Psoas muscle (tissue), 8 donors: ENCODE measurements around the gene THRA. TPM values are rescaled to one million over a fixed set of nuclear protein-coding genes. Genes with fewer than 3 reads are reported as not detected.
A peak's percentile ranks its signal among the peaks of the same experiment; 100 is the strongest.

Experiments
- ATAC-seq, 4 donors: fragments of 200-7000 bp; cut with Tn5 transposase; one replicate each; pipeline ENCODE4 v1.9.1; 2020; ENCODE audit warnings: moderate library complexity in 3 of 4, mild to moderate bottlenecking in 2 of 4
- DNase-seq, 2 donors: peaks; one replicate each; pipeline ENCODE4 v3.0.0-alpha.2; 2020
- H3K27ac ChIP-seq: fragments of 200-600 bp; one replicate; pipeline ENCODE4 v1.8.0; 2022
- H3K27me3 ChIP-seq, 3 donors: fragments of 200-600 bp in 1 of 3; one replicate each; pipeline versions ENCODE4 v1.6.1 to v1.8.0; 2013 to 2022; ENCODE audit warnings: low read length in 2 of 3, mild to moderate bottlenecking in 2 of 3, moderate library complexity in 1 of 3; ENCODE audit not compliant: insufficient read depth in 3 of 3
- H3K36me3 ChIP-seq, 2 donors: fragments of 200-600 bp in 1 of 2; one replicate each; pipeline versions ENCODE4 v1.6.1 to v1.8.0; 2013 to 2022; ENCODE audit warnings: low read depth in 1 of 2, mild to moderate bottlenecking in 1 of 2, moderate library complexity in 1 of 2; ENCODE audit not compliant: insufficient read depth in 1 of 2
- H3K4me1 ChIP-seq: fragments of 200-600 bp; one replicate; pipeline ENCODE4 v1.8.0; 2022
- H3K4me3 ChIP-seq: fragments of 200-600 bp; one replicate; pipeline ENCODE4 v1.8.0; 2022; ENCODE audit warnings: mild to moderate bottlenecking
- H3K9me3 ChIP-seq: fragments of 200-600 bp; one replicate; pipeline ENCODE4 v1.8.0; 2022
- WGBS, 3 donors: extraction: QIAGEN DNeasy Blood & Tissue Kit; methylation state at CpG; one replicate each; pipeline versions ENCODE4 v1.1.6 to v1.1.7; 2013; 5-methylcytosine and 5-hydroxymethylcytosine counted together
- intact Hi-C, 2 donors: fragments of 100-400 bp; cut with DNase I; formaldehyde crosslinking; loops; one replicate each; pipeline versions ENCODE4 v1.11.0 to v1.14.2; 2022
- polyA plus RNA-seq, 3 donors: library from polyadenylated mRNA; stranded (reverse); fragments of 200-250 nt; gene quantifications; one replicate each; pipeline ENCODE4 v1.2.3, GENCODE V29; 2013
- total RNA-seq, 4 donors: library from RNA; stranded (reverse); fragmentation: NEBNext Ultra II Directional in 2 of 4; extraction: Animal tissue kit (Norgen Biotek cat#: 25700) in 2 of 4; gene quantifications; one replicate each; pipeline versions ENCODE4 v1.2.1 to v1.2.4, GENCODE V29; 2021 to 2023
- TF ChIP-seq, protein P1 (sequence below): fragments of 200-600 bp; IDR thresholded peaks from one replicate; pipeline ENCODE4 v1.8.0; 2022; ENCODE audit warnings: antibody characterized with exemption
- donor health status: healthy with polysubstance abuse.
- donor health status: DM: no; HTN: no; CAD: no; lungs with moderate emphysema.
- donor health status: Bipolar disorder and iron deficiency.
- donor health status: healthy.
- donor health status: DM: yes; HTN: yes; CAD: no.
- donor health status: DM: no; HTN: no; CAD: no.
- donor health status: DM: no; HTN: no; CAD: no.
- donor health status: DM: yes; HTN: yes; CAD: no.

THRA gene
- total and polyA plus RNA-seq, 7 donors = 9.5 to 60.0 (median 41.2) TPM

DNA sequence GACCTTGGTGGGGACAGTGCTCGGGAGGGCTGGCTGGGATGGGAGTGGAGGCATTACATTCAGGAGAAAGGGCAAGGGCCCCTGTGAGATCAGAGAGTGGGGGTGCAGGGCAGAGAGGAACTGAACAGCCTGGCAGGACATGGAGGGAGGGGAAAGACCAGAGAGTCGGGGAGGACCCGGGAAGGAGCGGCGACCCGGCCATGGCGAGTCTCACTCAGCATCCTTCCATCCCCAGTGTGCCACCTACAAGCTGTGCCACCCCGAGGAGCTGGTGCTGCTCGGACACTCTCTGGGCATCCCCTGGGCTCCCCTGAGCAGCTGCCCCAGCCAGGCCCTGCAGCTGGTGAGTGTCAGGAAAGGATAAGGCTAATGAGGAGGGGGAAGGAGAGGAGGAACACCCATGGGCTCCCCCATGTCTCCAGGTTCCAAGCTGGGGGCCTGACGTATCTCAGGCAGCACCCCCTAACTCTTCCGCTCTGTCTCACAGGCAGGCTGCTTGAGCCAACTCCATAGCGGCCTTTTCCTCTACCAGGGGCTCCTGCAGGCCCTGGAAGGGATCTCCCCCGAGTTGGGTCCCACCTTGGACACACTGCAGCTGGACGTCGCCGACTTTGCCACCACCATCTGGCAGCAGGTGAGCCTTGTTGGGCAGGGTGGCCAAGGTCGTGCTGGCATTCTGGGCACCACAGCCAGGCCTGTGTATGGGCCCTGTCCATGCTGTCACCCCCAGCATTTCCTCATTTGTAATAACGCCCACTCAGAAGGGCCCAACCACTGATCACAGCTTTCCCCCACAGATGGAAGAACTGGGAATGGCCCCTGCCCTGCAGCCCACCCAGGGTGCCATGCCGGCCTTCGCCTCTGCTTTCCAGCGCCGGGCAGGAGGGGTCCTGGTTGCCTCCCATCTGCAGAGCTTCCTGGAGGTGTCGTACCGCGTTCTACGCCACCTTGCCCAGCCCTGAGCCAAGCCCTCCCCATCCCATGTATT is 46.5 kb upstream of the THRA start:
- TF ChIP-seq, protein P1, sequence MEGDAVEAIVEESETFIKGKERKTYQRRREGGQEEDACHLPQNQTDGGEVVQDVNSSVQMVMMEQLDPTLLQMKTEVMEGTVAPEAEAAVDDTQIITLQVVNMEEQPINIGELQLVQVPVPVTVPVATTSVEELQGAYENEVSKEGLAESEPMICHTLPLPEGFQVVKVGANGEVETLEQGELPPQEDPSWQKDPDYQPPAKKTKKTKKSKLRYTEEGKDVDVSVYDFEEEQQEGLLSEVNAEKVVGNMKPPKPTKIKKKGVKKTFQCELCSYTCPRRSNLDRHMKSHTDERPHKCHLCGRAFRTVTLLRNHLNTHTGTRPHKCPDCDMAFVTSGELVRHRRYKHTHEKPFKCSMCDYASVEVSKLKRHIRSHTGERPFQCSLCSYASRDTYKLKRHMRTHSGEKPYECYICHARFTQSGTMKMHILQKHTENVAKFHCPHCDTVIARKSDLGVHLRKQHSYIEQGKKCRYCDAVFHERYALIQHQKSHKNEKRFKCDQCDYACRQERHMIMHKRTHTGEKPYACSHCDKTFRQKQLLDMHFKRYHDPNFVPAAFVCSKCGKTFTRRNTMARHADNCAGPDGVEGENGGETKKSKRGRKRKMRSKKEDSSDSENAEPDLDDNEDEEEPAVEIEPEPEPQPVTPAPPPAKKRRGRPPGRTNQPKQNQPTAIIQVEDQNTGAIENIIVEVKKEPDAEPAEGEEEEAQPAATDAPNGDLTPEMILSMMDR = no peak
- Histone ChIP-seq H3K36me3 (peaks cover 0 to 18% of the 10 kb centered on the region in 2 donors), H3K9me3 (no peaks in the 10 kb centered on the region), H3K27me3 (no peaks in the 10 kb centered on the region), H3K4me3 (peak overlapping the region; percentile 52), H3K27ac (peak overlapping the region; percentile 87), H3K4me1 (peaks cover 65% of the 10 kb centered on the region)
- intact Hi-C loops = loop anchor here (5.0 to 10.0 kb wide), 3 partner anchors 71 to 279 kb away; no protein-coding TSS in a partner anchor
- WGBS, 3 donors = 40 to 62% (median 43%) methylated on average over 21 to 26 of the region's 26 CpGs
- peak in 2 of 4 donors; percentile 1 to 9 for ATAC-seq
- peak in 1 of 2 donors; percentile 76 for DNase-seq

DNA sequence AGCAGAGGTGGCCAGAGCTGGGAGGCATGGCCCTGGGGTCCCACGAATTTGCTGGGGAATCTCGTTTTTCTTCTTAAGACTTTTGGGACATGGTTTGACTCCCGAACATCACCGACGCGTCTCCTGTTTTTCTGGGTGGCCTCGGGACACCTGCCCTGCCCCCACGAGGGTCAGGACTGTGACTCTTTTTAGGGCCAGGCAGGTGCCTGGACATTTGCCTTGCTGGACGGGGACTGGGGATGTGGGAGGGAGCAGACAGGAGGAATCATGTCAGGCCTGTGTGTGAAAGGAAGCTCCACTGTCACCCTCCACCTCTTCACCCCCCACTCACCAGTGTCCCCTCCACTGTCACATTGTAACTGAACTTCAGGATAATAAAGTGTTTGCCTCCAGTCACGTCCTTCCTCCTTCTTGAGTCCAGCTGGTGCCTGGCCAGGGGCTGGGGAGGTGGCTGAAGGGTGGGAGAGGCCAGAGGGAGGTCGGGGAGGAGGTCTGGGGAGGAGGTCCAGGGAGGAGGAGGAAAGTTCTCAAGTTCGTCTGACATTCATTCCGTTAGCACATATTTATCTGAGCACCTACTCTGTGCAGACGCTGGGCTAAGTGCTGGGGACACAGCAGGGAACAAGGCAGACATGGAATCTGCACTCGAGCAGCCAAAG is 45.2 kb upstream of the THRA start:
- intact Hi-C loops = loop anchor here (5.0 to 10.0 kb wide), 3 partner anchors 70 to 277 kb away; no protein-coding TSS in a partner anchor
- peak; percentile 54 to 82 for DNase-seq
- TF ChIP-seq, protein P1 = no peak
- Histone ChIP-seq H3K9me3 (no peaks in the 10 kb centered on the region), H3K27ac (peak overlapping the region; percentile 87), H3K36me3 (peaks cover 0 to 29% of the 10 kb centered on the region in 2 donors), H3K4me3 (peak overlapping the region; percentile 52), H3K27me3 (no peaks in the 10 kb centered on the region), H3K4me1 (peaks cover 76% of the 10 kb centered on the region)
- 10 to 16% (median 12%) methylated on average over 14 to 15 of the region's 15 CpGs for WGBS, 3 donors
- peak in 1 of 4 donors; percentile 9 for ATAC-seq

DNA sequence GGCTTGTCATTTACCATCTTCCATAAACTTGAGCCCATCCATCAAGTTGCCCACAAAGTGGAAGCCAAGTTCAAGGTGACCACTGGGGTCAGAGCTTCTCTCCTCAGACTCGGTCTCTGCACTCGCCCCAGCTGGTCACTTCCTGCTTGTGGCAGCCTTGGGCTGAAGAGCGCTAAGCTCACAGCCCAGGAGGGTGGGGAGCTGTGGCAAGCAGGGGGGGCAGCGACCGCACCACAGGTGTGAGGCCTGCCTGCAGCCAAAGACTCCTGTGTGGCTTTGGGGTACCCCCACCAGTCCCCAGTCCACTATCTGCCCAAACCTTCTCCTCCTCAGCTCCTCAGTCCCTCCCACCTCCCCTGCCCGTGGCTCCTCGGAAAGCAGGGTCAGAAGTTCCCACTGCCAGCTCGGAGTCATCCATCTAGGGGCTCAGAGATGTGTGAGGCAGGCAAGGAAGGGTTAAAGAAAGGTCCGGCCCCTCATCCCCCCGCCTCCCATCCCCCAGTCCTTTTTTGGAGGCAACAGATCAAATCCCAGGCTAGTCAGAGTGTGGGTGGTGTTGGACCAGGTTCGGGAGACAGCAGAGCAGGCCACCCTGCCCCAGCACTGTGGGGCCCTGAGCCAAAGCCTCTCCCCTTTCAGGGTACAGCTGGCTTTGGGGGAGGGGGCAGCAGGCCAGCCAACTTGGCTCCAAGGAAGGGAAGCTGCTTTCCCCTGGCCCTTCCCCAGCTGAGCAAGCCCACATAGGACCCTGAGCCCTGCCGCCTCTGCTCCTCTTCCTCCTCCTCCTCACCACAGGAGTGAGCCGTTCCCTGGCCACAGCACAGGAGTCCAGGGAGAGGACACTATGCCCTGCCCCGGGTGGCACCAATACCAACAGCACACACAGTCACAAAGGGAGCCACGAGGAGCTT is 44.3 kb upstream of the THRA start:
- DNase-seq = peak; percentile 85 to 95

More for the DNA sequence above, 44.3 kb upstream of the THRA start:
- H3K27me3 ChIP-seq = no peaks in the 10 kb centered on the region
- peaks cover 85% of the 10 kb centered on the region for H3K4me1 ChIP-seq
- H3K4me3 ChIP-seq = no peak overlapping the region
- no peaks in the 10 kb centered on the region for H3K9me3 ChIP-seq
- H3K27ac ChIP-seq = peak overlapping the region; percentile 87
- TF ChIP-seq, protein P1 = no peak
- intact Hi-C loops = loop anchor here (5.0 to 10.0 kb wide), 3 partner anchors 69 to 276 kb away; no protein-coding TSS in a partner anchor
- H3K36me3 ChIP-seq = peaks cover 0 to 33% of the 10 kb centered on the region in 2 donors
- peak; percentile 43 to 49 (median 47) for ATAC-seq
- 19 to 27% (median 23%) methylated on average over 14 to 15 of the region's 15 CpGs for WGBS, 3 donors
